Measurements from ENCODE around the gene L3MBTL4. TPM values are rescaled to one million over a fixed set of nuclear protein-coding genes. Genes with fewer than 3 reads are reported as not detected.

L3MBTL4 gene
- total RNA-seq, 3 donors from 2014 or later, result 7.8 to 23.0 (median 19.7) TPM

GRCh38 chr18:6031002-6031401, 383.7 kb downstream of the L3MBTL4 start:
- H3K4me1 ChIP-seq, result no peaks in the 10 kb centered on the region
- intact Hi-C loops (cut with DNase I; ENCODE audit: low total_unique reads), result no loop called here
- H3K36me3 ChIP-seq, result no peaks in the 10 kb centered on the region
- peak overlapping the region in 1 of 3 donors; percentile 46 for H3K4me3 ChIP-seq
- TF ChIP-seq CTCF (IDR thresholded peaks at IDR 0.05), result no peak
- no peak for TF ChIP-seq POLR2A (IDR thresholded peaks at IDR 0.05)
- no peak for TF ChIP-seq POLR2AphosphoS5 (IDR thresholded peaks at IDR 0.05)
- DNase-seq (ENCODE audit: low spot score in 2 of 2), result no peak
- no peak overlapping the region for H3K27ac ChIP-seq
- H3K9me3 ChIP-seq, result peaks cover 3 to 5% of the 10 kb centered on the region in 2 donors
- no peaks in the 10 kb centered on the region for H3K27me3 ChIP-seq

- H3K4me3 ChIP-seq, result no peak overlapping the region
- no peak for DNase-seq (ENCODE audit: low spot score in 2 of 2)
- no peaks in the 10 kb centered on the region for H3K36me3 ChIP-seq
- no peaks in the 10 kb centered on the region for H3K9me3 ChIP-seq
- intact Hi-C loops (cut with DNase I; ENCODE audit: low total_unique reads), result no loop called here
- no peak overlapping the region for H3K27ac ChIP-seq
- no peaks in the 10 kb centered on the region for H3K4me1 ChIP-seq
- no peak for TF ChIP-seq CTCF (IDR thresholded peaks at IDR 0.05)
- no peak for TF ChIP-seq POLR2A (IDR thresholded peaks at IDR 0.05)
- no peak for TF ChIP-seq POLR2AphosphoS5 (IDR thresholded peaks at IDR 0.05)
- H3K27me3 ChIP-seq, result no peaks in the 10 kb centered on the region
Measured at GRCh38 chr18:6024745-6025248, 389.9 kb downstream of the L3MBTL4 start.

- intact Hi-C loops (cut with DNase I; ENCODE audit: low total_unique reads), result no loop called here
- Histone ChIP-seq H3K36me3 (no peaks in the 10 kb centered on the region), H3K4me1 (no peaks in the 10 kb centered on the region), H3K9me3 (no peaks in the 10 kb centered on the region), H3K27ac (no peak overlapping the region), H3K4me3 (no peak overlapping the region), H3K27me3 (no peaks in the 10 kb centered on the region)
- no peak for TF ChIP-seq POLR2AphosphoS5 (IDR thresholded peaks at IDR 0.05)
- TF ChIP-seq CTCF (IDR thresholded peaks at IDR 0.05), result no peak
- TF ChIP-seq POLR2A (IDR thresholded peaks at IDR 0.05), result no peak
- no peak for DNase-seq (ENCODE audit: low spot score in 2 of 2)
Measured at GRCh38 chr18:6023551-6023950, 391.2 kb downstream of the L3MBTL4 start.

- Histone ChIP-seq H3K4me1 (no peaks in the 10 kb centered on the region), H3K4me3 (no peak overlapping the region), H3K9me3 (no peaks in the 10 kb centered on the region), H3K27ac (no peak overlapping the region), H3K36me3 (no peaks in the 10 kb centered on the region), H3K27me3 (no peaks in the 10 kb centered on the region)
- no peak for DNase-seq (ENCODE audit: low spot score in 2 of 2)
- TF ChIP-seq POLR2AphosphoS5 (IDR thresholded peaks at IDR 0.05), result no peak
- no peak for TF ChIP-seq CTCF (IDR thresholded peaks at IDR 0.05)
- TF ChIP-seq POLR2A (IDR thresholded peaks at IDR 0.05), result no peak
- intact Hi-C loops (cut with DNase I; ENCODE audit: low total_unique reads), result no loop called here
Measured at GRCh38 chr18:6022845-6023244, 391.9 kb downstream of the L3MBTL4 start.

- no peak overlapping the region for H3K4me3 ChIP-seq
- TF ChIP-seq CTCF (IDR thresholded peaks at IDR 0.05), result no peak
- no peak overlapping the region for H3K27ac ChIP-seq
- no peaks in the 10 kb centered on the region for H3K36me3 ChIP-seq
- no peaks in the 10 kb centered on the region for H3K27me3 ChIP-seq
- DNase-seq (ENCODE audit: low spot score in 2 of 2), result no peak
- H3K4me1 ChIP-seq, result no peaks in the 10 kb centered on the region
- intact Hi-C loops (cut with DNase I; ENCODE audit: low total_unique reads), result no loop called here
- H3K9me3 ChIP-seq, result no peaks in the 10 kb centered on the region
Measured at GRCh38 chr18:6022074-6022444, 392.7 kb downstream of the L3MBTL4 start.
